ENCODE results near the gene INCA1. TPM values are rescaled to one million over a fixed set of nuclear protein-coding genes. Genes with fewer than 3 reads are reported as not detected.
A peak's percentile ranks its signal among the peaks of the same experiment; 100 is the strongest.

INCA1 gene
- total and polyA plus RNA-seq, 2 of the 13 experiments (the other 11 are each of a cell fraction or from before 2014, with no cell fraction given): 0.93 to 2.6 TPM

DNA sequence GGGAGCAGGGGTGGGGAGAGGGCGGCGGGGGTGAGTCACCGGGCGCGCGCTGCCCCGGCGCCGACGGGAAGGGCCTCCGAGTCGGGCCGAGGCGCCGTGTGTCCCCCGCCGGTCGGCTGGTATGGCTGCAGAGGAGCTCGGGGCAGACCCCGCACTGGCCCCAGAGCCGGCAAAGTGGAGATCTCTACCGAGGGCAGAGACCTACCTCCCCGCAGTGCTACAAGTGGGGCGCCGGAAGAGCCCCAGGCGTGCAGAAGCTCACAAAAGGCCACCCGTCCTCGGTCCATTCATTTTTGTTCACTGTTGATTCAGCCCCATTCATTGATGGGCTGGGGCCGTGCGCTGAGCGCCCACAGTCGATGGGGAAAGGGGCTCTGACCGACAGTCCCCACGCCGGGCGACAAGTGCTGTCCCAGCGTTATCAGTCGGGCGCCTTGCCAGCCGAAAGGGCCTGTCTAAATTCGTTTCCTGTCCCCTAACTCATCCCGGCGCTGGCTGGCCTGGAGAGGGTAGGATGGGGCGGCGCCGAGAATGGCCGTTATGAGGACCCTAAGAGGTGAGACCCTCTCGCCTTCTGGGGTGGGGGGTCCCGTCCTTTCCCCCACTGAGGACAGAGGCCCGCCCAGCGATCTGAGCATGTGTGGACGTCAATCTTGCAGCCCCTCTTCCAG, 47.1 kb downstream of the INCA1 start (continued):
- TF ChIP-seq, protein P1, sequence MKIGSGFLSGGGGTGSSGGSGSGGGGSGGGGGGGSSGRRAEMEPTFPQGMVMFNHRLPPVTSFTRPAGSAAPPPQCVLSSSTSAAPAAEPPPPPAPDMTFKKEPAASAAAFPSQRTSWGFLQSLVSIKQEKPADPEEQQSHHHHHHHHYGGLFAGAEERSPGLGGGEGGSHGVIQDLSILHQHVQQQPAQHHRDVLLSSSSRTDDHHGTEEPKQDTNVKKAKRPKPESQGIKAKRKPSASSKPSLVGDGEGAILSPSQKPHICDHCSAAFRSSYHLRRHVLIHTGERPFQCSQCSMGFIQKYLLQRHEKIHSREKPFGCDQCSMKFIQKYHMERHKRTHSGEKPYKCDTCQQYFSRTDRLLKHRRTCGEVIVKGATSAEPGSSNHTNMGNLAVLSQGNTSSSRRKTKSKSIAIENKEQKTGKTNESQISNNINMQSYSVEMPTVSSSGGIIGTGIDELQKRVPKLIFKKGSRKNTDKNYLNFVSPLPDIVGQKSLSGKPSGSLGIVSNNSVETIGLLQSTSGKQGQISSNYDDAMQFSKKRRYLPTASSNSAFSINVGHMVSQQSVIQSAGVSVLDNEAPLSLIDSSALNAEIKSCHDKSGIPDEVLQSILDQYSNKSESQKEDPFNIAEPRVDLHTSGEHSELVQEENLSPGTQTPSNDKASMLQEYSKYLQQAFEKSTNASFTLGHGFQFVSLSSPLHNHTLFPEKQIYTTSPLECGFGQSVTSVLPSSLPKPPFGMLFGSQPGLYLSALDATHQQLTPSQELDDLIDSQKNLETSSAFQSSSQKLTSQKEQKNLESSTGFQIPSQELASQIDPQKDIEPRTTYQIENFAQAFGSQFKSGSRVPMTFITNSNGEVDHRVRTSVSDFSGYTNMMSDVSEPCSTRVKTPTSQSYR (CRISPR knock-in tag; IDR thresholded peaks at IDR 0.05; ENCODE audit: borderline replicate concordance): peak; percentile 5; the same call in 1 of the 2 replicates
- TF ChIP-seq, protein P2, sequence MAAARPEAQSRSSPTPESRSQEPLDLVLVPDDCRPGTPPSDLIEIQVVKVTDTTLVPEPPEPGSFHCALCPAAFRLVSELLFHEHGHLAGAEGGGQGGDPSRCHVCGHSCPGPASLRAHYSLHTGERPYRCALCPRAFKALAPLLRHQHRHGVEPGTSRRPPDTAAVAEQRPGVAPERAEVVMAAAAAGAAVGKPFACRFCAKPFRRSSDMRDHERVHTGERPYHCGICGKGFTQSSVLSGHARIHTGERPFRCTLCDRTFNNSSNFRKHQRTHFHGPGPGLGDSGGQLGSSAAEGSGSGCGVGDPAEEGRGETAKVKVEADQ (CRISPR knock-in tag; IDR thresholded peaks at IDR 0.05; ENCODE audit: borderline replicate concordance): 0 out of 2 replicates have a peak, but pooled peaks have one; percentile 32
- TF ChIP-seq, protein P3, sequence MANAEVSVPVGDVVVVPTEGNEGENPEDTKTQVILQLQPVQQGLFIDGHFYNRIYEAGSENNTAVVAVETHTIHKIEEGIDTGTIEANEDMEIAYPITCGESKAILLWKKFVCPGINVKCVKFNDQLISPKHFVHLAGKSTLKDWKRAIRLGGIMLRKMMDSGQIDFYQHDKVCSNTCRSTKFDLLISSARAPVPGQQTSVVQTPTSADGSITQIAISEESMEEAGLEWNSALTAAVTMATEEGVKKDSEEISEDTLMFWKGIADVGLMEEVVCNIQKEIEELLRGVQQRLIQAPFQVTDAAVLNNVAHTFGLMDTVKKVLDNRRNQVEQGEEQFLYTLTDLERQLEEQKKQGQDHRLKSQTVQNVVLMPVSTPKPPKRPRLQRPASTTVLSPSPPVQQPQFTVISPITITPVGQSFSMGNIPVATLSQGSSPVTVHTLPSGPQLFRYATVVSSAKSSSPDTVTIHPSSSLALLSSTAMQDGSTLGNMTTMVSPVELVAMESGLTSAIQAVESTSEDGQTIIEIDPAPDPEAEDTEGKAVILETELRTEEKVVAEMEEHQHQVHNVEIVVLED (CRISPR knock-in tag; IDR thresholded peaks at IDR 0.05; ENCODE audit: borderline replicate concordance): no peak
- TF ChIP-seq TMF1 (CRISPR knock-in tag; IDR thresholded peaks at IDR 0.05; ENCODE audit: low read depth): no peak
- no peak for TF ChIP-seq RAD21 (CRISPR knock-in tag; IDR thresholded peaks at IDR 0.05)
- TF ChIP-seq, protein P4, sequence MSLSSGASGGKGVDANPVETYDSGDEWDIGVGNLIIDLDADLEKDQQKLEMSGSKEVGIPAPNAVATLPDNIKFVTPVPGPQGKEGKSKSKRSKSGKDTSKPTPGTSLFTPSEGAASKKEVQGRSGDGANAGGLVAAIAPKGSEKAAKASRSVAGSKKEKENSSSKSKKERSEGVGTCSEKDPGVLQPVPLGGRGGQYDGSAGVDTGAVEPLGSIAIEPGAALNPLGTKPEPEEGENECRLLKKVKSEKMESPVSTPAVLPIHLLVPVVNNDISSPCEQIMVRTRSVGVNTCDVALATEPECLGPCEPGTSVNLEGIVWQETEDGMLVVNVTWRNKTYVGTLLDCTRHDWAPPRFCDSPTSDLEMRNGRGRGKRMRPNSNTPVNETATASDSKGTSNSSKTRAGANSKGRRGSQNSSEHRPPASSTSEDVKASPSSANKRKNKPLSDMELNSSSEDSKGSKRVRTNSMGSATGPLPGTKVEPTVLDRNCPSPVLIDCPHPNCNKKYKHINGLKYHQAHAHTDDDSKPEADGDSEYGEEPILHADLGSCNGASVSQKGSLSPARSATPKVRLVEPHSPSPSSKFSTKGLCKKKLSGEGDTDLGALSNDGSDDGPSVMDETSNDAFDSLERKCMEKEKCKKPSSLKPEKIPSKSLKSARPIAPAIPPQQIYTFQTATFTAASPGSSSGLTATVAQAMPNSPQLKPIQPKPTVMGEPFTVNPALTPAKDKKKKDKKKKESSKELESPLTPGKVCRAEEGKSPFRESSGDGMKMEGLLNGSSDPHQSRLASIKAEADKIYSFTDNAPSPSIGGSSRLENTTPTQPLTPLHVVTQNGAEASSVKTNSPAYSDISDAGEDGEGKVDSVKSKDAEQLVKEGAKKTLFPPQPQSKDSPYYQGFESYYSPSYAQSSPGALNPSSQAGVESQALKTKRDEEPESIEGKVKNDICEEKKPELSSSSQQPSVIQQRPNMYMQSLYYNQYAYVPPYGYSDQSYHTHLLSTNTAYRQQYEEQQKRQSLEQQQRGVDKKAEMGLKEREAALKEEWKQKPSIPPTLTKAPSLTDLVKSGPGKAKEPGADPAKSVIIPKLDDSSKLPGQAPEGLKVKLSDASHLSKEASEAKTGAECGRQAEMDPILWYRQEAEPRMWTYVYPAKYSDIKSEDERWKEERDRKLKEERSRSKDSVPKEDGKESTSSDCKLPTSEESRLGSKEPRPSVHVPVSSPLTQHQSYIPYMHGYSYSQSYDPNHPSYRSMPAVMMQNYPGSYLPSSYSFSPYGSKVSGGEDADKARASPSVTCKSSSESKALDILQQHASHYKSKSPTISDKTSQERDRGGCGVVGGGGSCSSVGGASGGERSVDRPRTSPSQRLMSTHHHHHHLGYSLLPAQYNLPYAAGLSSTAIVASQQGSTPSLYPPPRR (CRISPR knock-in tag; IDR thresholded peaks at IDR 0.05; ENCODE audit: borderline replicate concordance): no peak
- TF ChIP-seq, protein P5, sequence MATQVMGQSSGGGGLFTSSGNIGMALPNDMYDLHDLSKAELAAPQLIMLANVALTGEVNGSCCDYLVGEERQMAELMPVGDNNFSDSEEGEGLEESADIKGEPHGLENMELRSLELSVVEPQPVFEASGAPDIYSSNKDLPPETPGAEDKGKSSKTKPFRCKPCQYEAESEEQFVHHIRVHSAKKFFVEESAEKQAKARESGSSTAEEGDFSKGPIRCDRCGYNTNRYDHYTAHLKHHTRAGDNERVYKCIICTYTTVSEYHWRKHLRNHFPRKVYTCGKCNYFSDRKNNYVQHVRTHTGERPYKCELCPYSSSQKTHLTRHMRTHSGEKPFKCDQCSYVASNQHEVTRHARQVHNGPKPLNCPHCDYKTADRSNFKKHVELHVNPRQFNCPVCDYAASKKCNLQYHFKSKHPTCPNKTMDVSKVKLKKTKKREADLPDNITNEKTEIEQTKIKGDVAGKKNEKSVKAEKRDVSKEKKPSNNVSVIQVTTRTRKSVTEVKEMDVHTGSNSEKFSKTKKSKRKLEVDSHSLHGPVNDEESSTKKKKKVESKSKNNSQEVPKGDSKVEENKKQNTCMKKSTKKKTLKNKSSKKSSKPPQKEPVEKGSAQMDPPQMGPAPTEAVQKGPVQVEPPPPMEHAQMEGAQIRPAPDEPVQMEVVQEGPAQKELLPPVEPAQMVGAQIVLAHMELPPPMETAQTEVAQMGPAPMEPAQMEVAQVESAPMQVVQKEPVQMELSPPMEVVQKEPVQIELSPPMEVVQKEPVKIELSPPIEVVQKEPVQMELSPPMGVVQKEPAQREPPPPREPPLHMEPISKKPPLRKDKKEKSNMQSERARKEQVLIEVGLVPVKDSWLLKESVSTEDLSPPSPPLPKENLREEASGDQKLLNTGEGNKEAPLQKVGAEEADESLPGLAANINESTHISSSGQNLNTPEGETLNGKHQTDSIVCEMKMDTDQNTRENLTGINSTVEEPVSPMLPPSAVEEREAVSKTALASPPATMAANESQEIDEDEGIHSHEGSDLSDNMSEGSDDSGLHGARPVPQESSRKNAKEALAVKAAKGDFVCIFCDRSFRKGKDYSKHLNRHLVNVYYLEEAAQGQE (IDR thresholded peaks at IDR 0.05; ENCODE audit: borderline replicate concordance in 1 of 2, low read depth in 1 of 2, low read length in 2 of 2): no peak
- TF ChIP-seq, protein P6, sequence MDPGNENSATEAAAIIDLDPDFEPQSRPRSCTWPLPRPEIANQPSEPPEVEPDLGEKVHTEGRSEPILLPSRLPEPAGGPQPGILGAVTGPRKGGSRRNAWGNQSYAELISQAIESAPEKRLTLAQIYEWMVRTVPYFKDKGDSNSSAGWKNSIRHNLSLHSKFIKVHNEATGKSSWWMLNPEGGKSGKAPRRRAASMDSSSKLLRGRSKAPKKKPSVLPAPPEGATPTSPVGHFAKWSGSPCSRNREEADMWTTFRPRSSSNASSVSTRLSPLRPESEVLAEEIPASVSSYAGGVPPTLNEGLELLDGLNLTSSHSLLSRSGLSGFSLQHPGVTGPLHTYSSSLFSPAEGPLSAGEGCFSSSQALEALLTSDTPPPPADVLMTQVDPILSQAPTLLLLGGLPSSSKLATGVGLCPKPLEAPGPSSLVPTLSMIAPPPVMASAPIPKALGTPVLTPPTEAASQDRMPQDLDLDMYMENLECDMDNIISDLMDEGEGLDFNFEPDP (CRISPR knock-in tag; conservative IDR thresholded peaks at IDR 0.05): no peak
- no peak for TF ChIP-seq CEBPB (IDR thresholded peaks at IDR 0.05; ENCODE audit: borderline replicate concordance, low read depth, low read length)
- TF ChIP-seq SNRNP70 (IDR thresholded peaks at IDR 0.05; ENCODE audit: low read depth, low read length): no peak
- no peak for TF ChIP-seq ZNF549 (CRISPR knock-in tag; IDR thresholded peaks at IDR 0.05)
- peak; percentile 32; the same call in 1 of the 2 replicates for TF ChIP-seq AHR (CRISPR knock-in tag; IDR thresholded peaks at IDR 0.05)

Measured in HepG2 (cell line).